Activated T-helper 1 cell treated with anti-CD3 and anti-CD28 coated beads, Interleukin-2, amount 50 U/mL, for 16 hours (primary cell): ENCODE results near the gene PHF13.

ENCODE experiments used
- DNase-seq, 2 donors: peaks; one replicate each; pipeline ENCODE4 v3.0.0-alpha.2; 2020; ENCODE audit warnings: low read depth in 1 of 2, low spot score in 1 of 2

The PHF13 gene

DNA sequence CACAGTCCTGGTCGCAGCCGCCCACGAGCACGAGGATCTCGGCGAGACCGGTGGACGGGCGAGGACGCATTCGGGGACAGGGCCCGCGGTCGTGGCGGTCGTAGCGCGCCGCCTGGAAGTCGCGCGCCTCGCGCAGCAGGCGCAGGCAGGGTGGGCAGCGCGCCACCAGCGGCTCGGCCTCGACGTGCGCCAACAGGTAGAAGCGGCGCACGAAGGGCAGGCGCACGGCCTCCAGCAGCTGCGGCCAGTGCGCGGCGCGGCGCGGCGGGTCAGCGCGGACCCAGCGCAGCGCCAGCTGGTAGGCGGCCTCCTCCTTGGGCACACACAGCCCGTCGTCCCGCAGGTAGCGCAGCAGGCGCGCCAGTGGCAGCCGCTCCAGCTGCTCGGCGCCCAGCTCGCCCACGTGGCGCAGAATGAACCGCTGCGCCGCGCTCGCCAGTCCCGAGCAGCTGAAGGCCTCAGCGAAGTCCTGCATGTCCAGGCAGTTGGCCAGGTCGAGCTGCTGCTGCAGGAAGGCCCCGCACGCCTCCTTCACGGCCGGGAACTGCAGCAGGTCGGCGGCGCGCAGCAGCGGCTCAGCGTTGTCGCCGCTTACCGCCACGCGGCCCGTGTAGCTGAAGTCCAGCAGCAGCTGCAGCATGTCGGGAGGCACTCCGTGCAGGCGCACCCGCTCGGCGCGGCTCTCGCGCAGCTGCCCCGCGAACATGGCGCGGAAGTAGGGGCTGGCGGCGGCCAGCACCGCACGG lies 11.4 kb upstream of the PHF13 start:
- no peak for DNase-seq

DNA sequence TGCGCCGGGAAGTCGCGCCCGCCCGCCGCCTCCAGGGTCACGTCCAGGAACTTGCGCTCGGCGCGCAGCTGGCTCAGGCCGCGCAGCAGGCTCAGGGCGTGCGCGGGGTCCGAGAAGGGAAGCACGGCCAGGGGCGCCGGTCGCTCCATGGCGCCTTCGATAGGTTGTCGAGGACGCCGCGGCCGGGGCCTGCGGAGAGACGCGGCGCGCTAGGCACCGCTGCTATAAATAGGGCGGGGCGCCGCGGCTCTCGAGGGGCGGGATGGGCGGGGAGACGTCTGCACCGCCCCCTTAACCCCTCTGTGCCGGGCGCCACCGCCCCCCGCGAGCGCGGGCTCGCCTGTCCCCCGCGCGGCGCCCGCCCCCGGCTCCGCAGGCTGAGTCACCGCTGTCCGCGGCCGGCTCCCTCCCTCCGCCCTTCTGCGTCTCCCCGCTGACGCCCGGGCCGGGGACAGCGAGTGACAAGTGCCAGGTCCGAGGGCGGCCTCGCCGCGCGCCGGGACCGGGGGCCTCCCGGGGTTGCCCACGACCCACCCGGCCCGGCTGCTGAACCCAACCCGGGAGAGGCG lies 10.8 kb upstream of the PHF13 start, which contains the start of gene KLHL21:
Gene KLHL21 (minus strand): TSS at position 201 of the 569 bp plus-strand sequence. CDS start 52 bp downstream, at position 149.
- DNase-seq = peak; percentile 72 to 83

DNA sequence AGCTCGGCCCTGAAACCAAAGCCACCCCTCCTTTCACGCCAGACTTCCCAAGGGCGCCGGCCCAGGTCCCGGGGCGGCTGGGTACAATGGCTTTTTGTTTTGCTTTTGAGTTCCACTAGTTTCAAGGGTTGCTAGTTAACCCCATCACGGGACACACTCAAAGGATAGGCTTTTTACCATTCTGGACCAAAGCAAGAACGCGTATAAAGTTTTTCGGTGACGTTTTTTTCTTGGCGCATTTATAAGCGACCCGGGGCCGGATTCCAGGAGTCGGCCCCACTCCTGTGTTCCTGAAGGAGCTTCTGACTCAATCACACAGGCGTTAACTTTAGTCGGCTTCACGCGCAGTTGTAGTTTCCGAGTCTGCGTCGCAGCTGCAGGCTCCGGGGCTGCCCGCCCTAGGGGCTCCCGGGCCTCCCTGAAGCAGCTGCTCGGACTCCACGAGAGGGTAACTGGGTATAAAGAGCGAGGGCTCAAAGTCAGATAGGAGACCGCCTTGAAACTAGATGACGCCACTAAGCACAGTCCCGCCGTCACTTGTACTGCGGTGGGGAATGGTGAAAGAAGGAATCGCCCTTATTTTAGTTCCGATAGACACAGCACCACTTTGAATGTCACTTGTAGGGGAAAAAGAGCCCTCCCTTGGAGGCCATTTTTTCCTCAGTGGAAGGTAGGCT lies 10.2 kb upstream of the PHF13 start:
- DNase-seq = no peak

DNA sequence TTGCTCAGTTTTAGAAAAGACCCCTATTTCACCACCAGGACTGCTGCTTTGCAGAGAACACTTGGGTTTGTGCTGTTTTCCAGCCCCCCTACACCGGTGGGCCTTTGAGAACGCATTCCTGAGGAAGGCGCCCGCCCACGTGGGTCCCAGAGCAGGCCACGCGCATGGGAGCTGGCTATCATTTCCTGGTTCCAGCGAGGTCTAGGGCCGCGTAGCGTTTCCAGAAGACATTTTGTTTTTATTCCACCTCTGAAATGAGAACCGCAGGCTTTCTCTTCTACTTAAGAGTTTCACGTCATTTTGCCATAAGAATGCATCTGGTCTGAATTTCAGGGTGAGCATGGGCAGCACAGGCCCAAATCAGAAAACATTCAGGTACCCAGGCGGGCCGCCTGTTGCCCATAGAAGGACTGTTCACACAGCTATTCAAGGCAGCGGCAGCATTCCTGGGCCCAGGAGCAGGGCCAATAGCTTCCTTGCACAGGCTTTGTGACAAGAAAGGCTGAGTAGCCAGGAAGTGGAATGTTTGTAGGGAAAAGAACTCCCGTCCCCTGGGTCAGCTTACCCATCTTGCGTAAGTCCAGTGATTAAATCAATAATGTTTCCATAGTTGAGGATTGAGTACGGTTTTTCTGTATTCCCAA lies 9.5 kb upstream of the PHF13 start:
- no peak for DNase-seq

- DNase-seq = no peak
These were observed 730 bp upstream of the PHF13 start for GRCh38 chr1:6612641-6613360.

DNA sequence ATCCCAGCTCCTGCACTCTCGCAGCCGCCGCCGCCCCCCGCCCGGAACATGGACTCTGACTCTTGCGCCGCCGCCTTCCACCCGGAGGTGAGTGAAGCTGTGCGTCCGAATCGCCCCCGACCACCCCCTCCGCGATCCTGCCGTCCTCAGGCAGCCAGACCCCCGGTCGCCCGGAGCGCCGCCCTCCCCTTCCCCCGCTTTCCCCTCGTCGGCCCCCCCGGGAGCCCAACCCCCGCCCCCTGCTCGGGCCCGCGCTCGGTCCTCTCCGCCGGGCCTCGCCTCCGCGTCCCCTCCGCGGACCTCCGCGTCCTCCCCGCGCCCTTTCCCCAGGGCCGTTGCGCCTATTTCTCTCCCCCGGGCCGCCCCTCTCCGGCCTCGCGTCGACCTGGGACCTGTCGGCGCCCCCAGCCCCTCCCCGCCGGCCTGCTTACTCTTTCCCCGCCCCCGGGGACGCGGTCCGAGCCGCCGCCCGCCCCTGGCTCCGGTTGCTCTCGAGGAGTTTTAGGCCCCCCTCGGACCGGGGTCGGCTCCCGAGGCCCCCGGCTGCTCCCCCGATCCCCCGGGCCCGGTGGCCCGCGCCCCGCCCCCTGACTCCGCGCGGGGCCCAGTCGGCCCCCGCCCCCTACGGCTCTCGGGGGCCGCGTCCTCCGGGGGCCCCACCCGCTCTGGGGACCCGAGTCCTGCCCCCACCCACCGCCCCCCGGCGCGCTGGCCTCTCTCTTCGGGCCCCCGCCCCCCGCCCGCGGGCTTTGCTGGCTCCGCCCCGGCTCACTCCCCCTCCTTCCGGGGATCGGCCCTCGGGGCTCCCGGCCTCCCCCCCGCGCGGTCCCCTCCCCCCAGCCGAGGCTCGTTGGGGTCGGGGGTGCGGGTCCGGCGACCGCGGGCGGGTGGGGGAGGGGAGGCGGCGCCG lies 743 bp downstream of the PHF13 start:
- peak in 1 of 2 donors; percentile 56 for DNase-seq

DNA sequence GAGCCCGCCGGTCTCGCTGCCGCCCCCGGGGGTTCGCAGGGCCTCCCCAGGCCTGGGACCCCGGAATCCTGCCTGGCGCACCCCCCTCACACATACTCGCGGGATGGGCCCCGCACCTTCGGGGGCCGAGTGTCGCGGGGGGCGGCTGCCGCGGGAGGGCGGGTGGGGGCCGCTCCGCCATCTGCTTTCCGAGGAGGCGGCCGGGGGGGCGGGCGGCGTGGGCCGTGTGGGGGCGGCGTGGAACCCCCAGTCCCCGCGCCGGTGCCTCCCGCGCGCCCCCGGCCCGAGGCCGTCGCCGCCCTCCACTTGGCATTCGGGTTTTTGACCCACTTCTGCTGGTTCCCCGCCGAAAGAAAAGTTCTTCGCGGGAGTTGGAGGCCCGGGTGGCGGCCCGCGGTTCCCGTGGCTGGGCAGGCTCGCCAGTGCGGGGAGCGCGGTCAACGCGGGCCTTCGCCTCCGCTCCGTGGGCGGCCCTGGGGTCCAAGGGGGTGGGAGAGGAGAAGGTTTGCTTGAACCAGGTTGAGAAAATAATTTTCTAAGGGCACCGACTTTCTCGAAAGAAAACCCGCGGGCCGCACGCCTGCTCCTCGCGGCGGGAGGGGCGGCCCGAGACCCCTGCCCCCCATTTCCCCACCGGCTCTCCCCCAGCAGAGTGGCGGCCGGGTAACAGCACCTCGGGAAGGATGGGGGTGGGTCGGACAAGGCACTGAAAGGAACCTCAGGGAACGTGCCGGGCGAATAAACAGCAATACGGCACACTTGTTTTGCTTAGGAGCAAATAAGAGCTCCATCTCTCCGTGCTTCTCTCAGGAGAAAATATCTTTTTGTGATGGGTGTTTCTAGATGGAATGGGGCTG lies 1.6 kb downstream of the PHF13 start:
- DNase-seq = no peak

- DNase-seq = no peak
These were observed 5.5 kb downstream of the PHF13 start for GRCh38 chr1:6619045-6619444.

DNA sequence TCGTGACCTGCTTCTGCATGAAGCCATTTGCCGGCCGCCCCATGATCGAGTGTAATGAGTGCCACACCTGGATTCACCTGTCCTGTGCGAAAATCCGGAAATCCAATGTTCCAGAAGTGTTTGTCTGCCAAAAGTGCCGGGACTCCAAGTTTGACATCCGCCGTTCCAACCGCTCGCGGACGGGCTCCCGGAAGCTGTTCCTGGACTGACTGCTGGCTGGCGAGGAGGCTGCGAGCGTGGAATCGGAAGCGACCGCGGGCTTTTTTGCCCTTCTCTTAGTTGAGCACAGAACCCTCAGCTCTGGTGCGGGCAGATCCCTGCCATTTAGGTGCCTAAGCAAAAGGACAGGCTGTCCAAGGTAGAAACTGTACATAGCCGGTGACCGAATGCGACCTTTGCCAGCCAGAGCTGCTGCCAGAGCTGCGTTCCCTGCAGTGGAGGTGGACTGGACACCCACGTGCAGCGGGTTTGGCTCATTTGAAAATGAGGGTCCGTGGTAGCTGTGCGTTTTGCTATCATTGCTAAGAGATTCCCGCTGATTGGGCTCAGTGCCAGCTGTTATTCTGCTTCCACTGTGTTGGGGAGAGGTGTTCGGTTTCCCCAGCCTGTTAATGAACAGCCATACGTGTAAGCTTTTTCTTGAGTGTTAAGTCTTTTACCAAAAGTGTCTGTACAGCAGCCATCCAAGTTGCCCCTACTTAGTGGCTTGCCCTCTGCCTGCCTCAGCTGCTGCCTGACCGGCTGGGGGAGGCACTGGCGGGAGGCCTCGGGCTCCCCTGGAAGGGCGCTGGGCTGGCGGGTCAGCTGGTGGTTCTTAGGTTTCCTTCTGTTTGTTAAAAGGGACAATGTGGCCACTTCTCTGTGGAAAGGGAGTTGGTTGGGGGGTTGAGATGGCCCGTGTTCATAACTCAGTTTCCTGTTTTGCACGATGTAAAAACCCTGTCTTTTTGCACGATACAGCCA lies 8.2 kb downstream of the PHF13 start:
- no peak for DNase-seq

- no peak for DNase-seq
These were observed 9.0 kb downstream of the PHF13 start for GRCh38 chr1:6622396-6623152.

DNA sequence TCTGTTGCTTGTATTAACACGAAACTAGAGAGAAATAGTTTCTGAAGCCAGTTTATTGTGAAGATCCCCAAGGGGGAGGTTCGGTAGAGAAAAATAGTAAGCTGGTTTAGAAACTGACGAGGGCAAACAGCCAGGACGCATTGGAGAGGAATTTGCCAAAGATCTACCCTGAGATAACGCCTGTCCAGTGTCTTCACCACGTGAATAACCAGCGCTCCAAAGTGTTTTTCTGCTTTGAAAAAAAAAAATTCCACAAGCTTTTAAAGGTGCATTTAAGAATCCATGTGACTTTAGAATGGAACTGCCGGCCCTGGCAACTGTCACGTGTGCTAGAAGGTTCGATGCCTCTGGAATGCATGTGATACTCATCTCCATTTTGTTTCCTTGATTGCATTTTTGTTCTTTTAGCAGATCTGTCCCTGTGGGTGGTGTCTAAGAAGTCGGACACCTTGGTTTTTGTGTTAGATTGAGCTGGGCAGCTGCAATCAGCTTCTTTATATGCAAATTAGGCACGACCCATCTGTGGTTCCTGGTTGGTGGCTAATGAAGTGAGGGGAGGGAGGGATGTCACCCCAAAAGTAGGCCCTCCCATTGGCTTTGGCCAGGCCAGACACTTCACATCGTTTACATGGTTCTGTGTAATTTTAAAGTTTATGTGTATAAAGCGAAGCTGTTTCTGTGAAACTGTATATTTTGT lies 9.9 kb downstream of the PHF13 start:
- DNase-seq = no peak

DNA sequence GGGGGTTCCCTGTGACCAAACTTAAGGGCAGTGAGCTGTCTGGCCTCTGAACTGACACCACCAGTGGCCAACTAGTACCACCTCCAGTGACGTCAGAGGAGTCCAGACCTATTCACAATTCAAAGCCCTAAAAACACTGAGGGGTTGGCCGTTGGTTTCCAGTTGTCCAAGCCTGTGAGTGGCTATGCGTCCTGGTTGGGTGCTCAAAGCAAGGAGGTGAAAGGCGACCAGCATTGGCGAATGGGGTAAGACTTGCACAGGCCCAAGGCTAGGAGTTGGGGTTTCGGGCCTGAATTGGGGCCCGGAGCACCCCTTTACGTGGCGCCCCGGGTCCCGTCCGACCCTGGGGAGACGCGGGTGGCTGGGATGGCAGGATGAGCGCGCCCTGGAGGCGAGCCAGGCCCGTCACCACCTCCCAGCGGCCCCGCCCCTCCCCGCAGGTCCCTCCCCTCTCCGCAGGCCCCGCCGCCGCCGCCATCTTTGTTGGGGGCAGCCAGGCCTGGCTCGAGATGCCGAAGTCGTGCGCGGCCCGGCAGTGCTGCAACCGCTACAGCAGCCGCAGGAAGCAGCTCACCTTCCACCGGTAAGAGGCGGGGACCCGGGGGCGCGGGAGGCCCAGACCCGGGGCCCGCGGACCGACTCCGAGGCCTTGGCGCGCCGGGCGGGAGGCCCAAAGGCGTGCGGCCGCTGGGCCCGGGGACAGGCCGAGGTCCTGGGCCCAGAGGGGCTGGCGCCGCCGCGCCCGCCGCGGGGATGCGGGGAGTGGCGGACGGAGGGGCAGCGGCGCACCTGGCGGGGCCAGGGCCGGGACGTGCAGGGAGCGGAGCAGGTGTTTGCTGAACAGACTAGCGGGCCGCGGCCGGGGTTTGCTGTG lies 11.4 kb downstream of the PHF13 start, which contains the start of gene THAP3:
Gene THAP3 (plus strand): TSS at position 159 of the 874 bp plus-strand sequence. CDS start 351 bp downstream, at position 510.
- peak; percentile 82 to 89 for DNase-seq

- no peak for DNase-seq
These were observed 12.1 kb downstream of the PHF13 start for GRCh38 chr1:6625584-6626149.

DNA sequence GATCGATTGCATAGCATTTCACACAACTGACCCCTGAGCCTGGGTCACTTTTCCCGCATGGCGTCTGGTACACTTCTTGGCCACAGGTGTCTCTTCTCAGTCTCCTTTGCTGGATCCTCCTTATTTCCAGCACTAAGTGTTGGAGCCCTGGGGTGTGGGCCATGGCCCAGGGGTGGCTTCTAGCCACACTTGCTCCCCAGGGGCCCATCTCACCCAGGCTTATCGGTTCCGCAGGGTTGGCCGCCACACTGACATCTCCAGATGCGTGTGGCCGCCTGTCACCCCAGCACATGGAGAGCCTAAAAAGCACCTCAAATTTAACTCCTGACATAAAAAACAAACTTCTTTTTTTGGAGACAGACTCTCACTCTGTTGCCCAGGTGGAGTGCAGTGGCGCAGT lies 13.5 kb downstream of the PHF13 start:
- DNase-seq = no peak

DNA sequence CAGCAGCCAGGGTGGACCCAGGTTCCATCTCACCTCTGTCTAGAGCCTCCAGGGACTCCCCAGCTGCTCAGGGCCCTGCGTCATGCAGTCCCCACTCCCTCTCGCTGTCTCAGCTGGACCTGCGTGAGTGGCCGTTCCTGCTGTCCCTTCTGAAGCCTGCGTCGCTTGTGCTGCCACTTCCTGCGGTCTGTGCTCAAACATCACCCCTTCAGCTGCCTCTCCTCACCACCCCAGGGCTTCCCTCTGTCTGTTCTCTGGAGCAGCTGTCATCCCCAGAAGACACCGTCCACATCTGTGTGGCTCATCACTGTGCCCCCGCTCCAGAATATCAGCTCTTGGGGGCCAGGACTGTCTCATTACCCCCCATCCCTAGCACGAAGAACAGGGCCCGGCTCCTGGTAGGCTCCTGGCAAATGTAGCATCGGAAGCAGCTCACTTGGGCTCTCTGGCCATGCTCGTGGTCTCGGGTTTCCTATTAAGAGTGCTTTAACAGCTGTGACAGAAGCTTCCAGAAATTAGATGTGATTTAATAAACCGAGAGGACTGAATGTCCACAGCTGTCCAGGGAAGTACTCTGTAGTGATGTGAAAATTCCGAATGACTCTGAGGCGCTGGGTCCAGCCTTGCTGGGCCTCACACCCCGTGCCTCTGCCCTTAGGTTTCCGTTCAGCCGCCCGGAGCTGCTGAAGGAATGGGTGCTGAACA lies 14.5 kb downstream of the PHF13 start:
- DNase-seq = no peak
